HCT116 (cell line): Measurements from ENCODE around the gene SFXN3. TPM values are rescaled to one million over a fixed set of nuclear protein-coding genes. Genes with fewer than 3 reads are reported as not detected.
A peak's percentile ranks its signal among the peaks of the same experiment; 100 is the strongest.

Experiments
- ATAC-seq: fragments of 200-7000 bp; cut with Tn5 transposase; 2 replicates; pipeline ENCODE4 v1.9.1; 2020; ENCODE audit warnings: mild to moderate bottlenecking, moderate library complexity
- BruUV-seq: library from RNA; stranded (reverse); fragments of 400-500 nt; replicated peaks from 2 replicates; lab custom pipeline; 2021; lab: Mats Ljungman, UMichigan
- CTCF ChIA-PET: fragments of 300-600 bp; sonication (Branson Sonifier 250); formaldehyde crosslinking; loops from one replicate; lab custom pipeline; 2021; ENCODE audit warnings: antibody characterized with exemption; lab: Charles Lee
- POLR2A ChIA-PET: fragments of 300-600, 350-600 bp; sonication (Branson Sonifier 250); formaldehyde crosslinking; loops from one replicate; lab custom pipeline; 2021; ENCODE audit warnings: antibody characterized with exemption; lab: Charles Lee
- RAD21 ChIA-PET, 2 experiments: fragments of 300-600 bp; sonication (Branson Sonifier 250); formaldehyde crosslinking; loops; one replicate each; lab custom pipeline; 2023; ENCODE audit warnings: low total read pairs in 2 of 2; ENCODE audit not compliant: uncharacterized antibody in 2 of 2, unreplicated experiment in 2 of 2, low non-redundant PET in 1 of 2; lab: Charles Lee
- DNase-seq: peaks from one replicate; pipeline ENCODE4 v3.0.0-alpha.2; 2010; ENCODE audit warnings: low read depth, low spot score
- H2AFZ ChIP-seq: fragments of 200-600 bp; shearing (Covaris generic), sonication (generic); 2 replicates; pipeline ENCODE4 v1.6.1; 2017; ENCODE audit warnings: low read depth, mixed run types, mixed read lengths, antibody characterized with exemption, low read length; ENCODE audit not compliant: poor library complexity, severe bottlenecking
- H3K27ac ChIP-seq: 2 replicates; pipeline ENCODE4 v1.5.1; 2012; ENCODE audit warnings: low read depth, low read length
- H3K27me3 ChIP-seq: fragments of 200-600 bp; sonication (generic); 2 replicates; pipeline ENCODE4 v1.6.1; 2016; ENCODE audit warnings: mixed run types, low read length, mixed read lengths; ENCODE audit not compliant: insufficient read depth
- H3K36me3 ChIP-seq, 2 experiments: fragments of 200-500 bp in 1 of 2; fragments of 200-600 bp in 1 of 2; sonication (Bioruptor generic) in 1 of 2; sonication (generic) in 1 of 2; 2 replicates each; pipeline versions ENCODE4 v1.5.1 to v1.6.1; 2014 to 2016; ENCODE audit warnings: low read length in 2 of 2, inconsistent platforms in 1 of 2, mixed read lengths in 1 of 2, mixed run types in 1 of 2; ENCODE audit not compliant: insufficient read depth in 2 of 2, control insufficient read depth in 1 of 2
- H3K4me1 ChIP-seq, 2 experiments: fragments of 200-600 bp in 1 of 2; sonication (generic) in 1 of 2; 2 replicates each; pipeline versions ENCODE4 v1.5.1 to v1.6.1; 2012 to 2017; ENCODE audit warnings: low read length in 2 of 2, inconsistent platforms in 1 of 2, mild to moderate bottlenecking in 1 of 2, mixed read lengths in 1 of 2, mixed run types in 1 of 2, moderate library complexity in 1 of 2; ENCODE audit not compliant: insufficient read depth in 2 of 2, control insufficient read depth in 1 of 2
- H3K4me2 ChIP-seq: fragments of 200-600 bp; sonication (generic); 2 replicates; pipeline ENCODE4 v1.6.1; 2017; ENCODE audit warnings: mixed run types, low read length, mixed read lengths
- H3K4me3 ChIP-seq, 2 experiments: fragments of 200-600 bp in 1 of 2; sonication (generic) in 1 of 2; replicated peaks in 1 of 2; 2 replicates each; pipeline ENCODE4 v1.5.1; 2011 to 2016; ENCODE audit warnings: low read length in 2 of 2, control low read depth in 1 of 2, low read depth in 1 of 2, mild to moderate bottlenecking in 1 of 2, mixed read lengths in 1 of 2, mixed run types in 1 of 2
- H3K79me2 ChIP-seq: fragments of 200-600 bp; sonication (generic); 2 replicates; pipeline ENCODE4 v1.6.1; 2017; ENCODE audit warnings: mild to moderate bottlenecking, mixed run types, low read length, moderate library complexity, mixed read lengths; ENCODE audit not compliant: insufficient read depth
- H3K9ac ChIP-seq: fragments of 200-600 bp; sonication (generic); 2 replicates; pipeline ENCODE4 v1.6.1; 2016; ENCODE audit warnings: low read length, mixed read lengths
- H3K9me2 ChIP-seq: fragments of 200-600 bp; sonication (generic), shearing (Covaris generic); 2 replicates; pipeline ENCODE4 v1.6.1; 2017; ENCODE audit warnings: mixed run types, mild to moderate bottlenecking, moderate library complexity; ENCODE audit not compliant: insufficient read depth
- H3K9me3 ChIP-seq, 2 experiments: fragments of 200-500 bp in 1 of 2; fragments of 200-600 bp in 1 of 2; sonication (Bioruptor generic) in 1 of 2; sonication (generic) in 1 of 2; 2 replicates each; pipeline ENCODE4 v1.6.1; 2014 to 2017; ENCODE audit warnings: low read length in 2 of 2, mixed read lengths in 2 of 2, inconsistent platforms in 1 of 2, low read depth in 1 of 2, mild to moderate bottlenecking in 1 of 2, mixed run types in 1 of 2, moderate library complexity in 1 of 2; ENCODE audit not compliant: control insufficient read depth in 1 of 2, insufficient read depth in 1 of 2
- H4K20me1 ChIP-seq: fragments of 200-600 bp; sonication (generic), shearing (Covaris generic); 2 replicates; pipeline ENCODE4 v1.6.1; 2017; ENCODE audit warnings: mixed run types, mild to moderate bottlenecking, moderate library complexity; ENCODE audit not compliant: insufficient read depth
- EZH2 ChIP-seq: fragments of 200-600 bp; sonication (generic); IDR thresholded peaks from 2 replicates; pipeline ENCODE4 v1.6.1; 2017; ENCODE audit warnings: antibody characterized with exemption, mixed run types
- FOSL1 ChIP-seq: IDR thresholded peaks from 2 replicates; pipeline ENCODE4 v1.6.1; 2012; ENCODE audit warnings: low read depth
- POLR2A ChIP-seq: IDR thresholded peaks from 2 replicates; pipeline ENCODE4 v1.7.0; 2011; ENCODE audit warnings: borderline replicate concordance; ENCODE audit not compliant: insufficient read depth, insufficient read length; ENCODE audit errors: extremely low read depth
- POLR2AphosphoS5 ChIP-seq: IDR thresholded peaks from 2 replicates; pipeline ENCODE4 v1.6.1; 2011; ENCODE audit warnings: mild to moderate bottlenecking, low read depth, low read length, moderate library complexity
- REST ChIP-seq: IDR thresholded peaks from 2 replicates; pipeline ENCODE4 v1.6.1; 2012; ENCODE audit warnings: low read depth
- SP1 ChIP-seq: IDR thresholded peaks from 2 replicates; pipeline ENCODE4 v1.6.1; 2012; ENCODE audit warnings: low read depth
- SRF ChIP-seq: IDR thresholded peaks from 2 replicates; pipeline ENCODE4 v1.6.1; 2012; ENCODE audit warnings: low read depth
- ZFX ChIP-seq: fragments of 450-650 bp; IDR thresholded peaks from 2 replicates; pipeline ENCODE4 v1.6.1; 2017
- intact Hi-C: fragments of 100-400 bp; cut with micrococcal nuclease; formaldehyde crosslinking; loops from 2 replicates; pipeline ENCODE4 v1.10.0; 2022
- total RNA-seq: library from RNA; stranded (reverse); gene quantifications from one replicate; pipeline ENCODE4 v1.2.1, GENCODE V29; 2021; ENCODE audit not compliant: unreplicated experiment

SFXN3 gene
- total RNA-seq, 1 experiment from 2014 or later, result 52.5 TPM

GRCh38 chr10:101006593-101007098, 24.4 kb upstream of the SFXN3 start:
- Histone ChIP-seq H3K9me2 (no peaks in the 10 kb centered on the region), H3K9me3 (no peaks in the 10 kb centered on the region), H3K4me2 (no peak overlapping the region), H3K4me1 (peaks cover 9 to 31% of the 10 kb centered on the region in 2 experiments), H2AFZ (no peak overlapping the region), H3K36me3 (peaks cover 12 to 15% of the 10 kb centered on the region in 2 experiments; a peak in 3 of 4 replicates), H3K9ac (no peak overlapping the region), H3K4me3 (no peak overlapping the region), H3K79me2 (peaks cover 18% of the 10 kb centered on the region; the same call in 1 of the 2 replicates), H4K20me1 (no peaks in the 10 kb centered on the region), H3K27me3 (no peaks in the 10 kb centered on the region), H3K27ac (no peak overlapping the region; the same call in 1 of the 2 replicates)
- CTCF ChIA-PET, result interaction anchor here (1.0 to 6.6 kb wide), 5 partner anchors 7 to 24 kb away, joined by 3 to 118 read pairs (median 3); partner anchors contain the start of genes LZTS2, PDZD7 and SFXN3
- DNase-seq, result no peak
- no TSS peak for BruUV-seq
- intact Hi-C loops, result no loop called here
- no peak for TF ChIP-seq ZFX
- TF ChIP-seq POLR2A, result no peak
- TF ChIP-seq EZH2, result no peak
- TF ChIP-seq SRF, result no peak
- TF ChIP-seq SP1, result no peak
- peak; percentile 17 for TF ChIP-seq POLR2AphosphoS5
- TF ChIP-seq FOSL1, result no peak
- no peak for TF ChIP-seq REST
- RAD21 ChIA-PET, result no interaction called here
- ATAC-seq, result no peak
- POLR2A ChIA-PET, result interaction anchor here (1.7 kb wide), 1 partner anchor 10 kb away, joined by 4 read pairs; no protein-coding TSS in a partner anchor
